ENCODE measurements around the gene LRRD1.
"Not testable (repeated sequence)": the region's sequence is repeated elsewhere in the genome, so short reads cannot be mapped to it uniquely, and the experiment has no call there.

LRRD1 gene

GRCh38 chr7:92178928-92179924 lies at the start of gene LRRD1:
Gene LRRD1, minus strand, starts transcription at chr7:92179142. Its CDS starts 13,940 bp downstream, at chr7:92165202.
- in situ Hi-C loops (cut with MboI; ENCODE audit: low sequenced_read_pairs) = no loop called here

GRCh38 chr7:92228742-92229141 lies 49.8 kb upstream of the LRRD1 start:
- in situ Hi-C loops (cut with MboI; ENCODE audit: low sequenced_read_pairs) = no loop called here

- in situ Hi-C loops (cut with MboI; ENCODE audit: low sequenced_read_pairs) = no loop called here
These were observed 49.2 kb upstream of the LRRD1 start for GRCh38 chr7:92228100-92228499.

GRCh38 chr7:92226981-92227380 lies 48.0 kb upstream of the LRRD1 start:
- in situ Hi-C loops (cut with MboI; ENCODE audit: low sequenced_read_pairs) = no loop called here

- in situ Hi-C loops (cut with MboI; ENCODE audit: low sequenced_read_pairs) = no loop called here
These were observed 42.8 kb upstream of the LRRD1 start for GRCh38 chr7:92221766-92222165.

- in situ Hi-C loops (cut with MboI; ENCODE audit: low sequenced_read_pairs) = no loop called here
These were observed 27.7 kb upstream of the LRRD1 start for GRCh38 chr7:92206672-92207071.

- in situ Hi-C loops (cut with MboI; ENCODE audit: low sequenced_read_pairs) = no loop called here
These were observed 27.0 kb upstream of the LRRD1 start for GRCh38 chr7:92205987-92206386.

- in situ Hi-C loops (cut with MboI; ENCODE audit: low sequenced_read_pairs) = no loop called here
These were observed 21.8 kb upstream of the LRRD1 start for GRCh38 chr7:92200791-92201190.

- in situ Hi-C loops (cut with MboI; ENCODE audit: low sequenced_read_pairs) = no loop called here
These were observed 13.4 kb upstream of the LRRD1 start for GRCh38 chr7:92192326-92192725.

GRCh38 chr7:92189246-92189645 lies 10.3 kb upstream of the LRRD1 start:
- in situ Hi-C loops (cut with MboI; ENCODE audit: low sequenced_read_pairs) = not testable (repeated sequence)

- in situ Hi-C loops (cut with MboI; ENCODE audit: low sequenced_read_pairs) = not testable (repeated sequence)
These were observed 5.4 kb upstream of the LRRD1 start for GRCh38 chr7:92184294-92184693.

- in situ Hi-C loops (cut with MboI; ENCODE audit: low sequenced_read_pairs) = no loop called here
These were observed 1.6 kb downstream of the LRRD1 start for GRCh38 chr7:92177362-92177761.

- in situ Hi-C loops (cut with MboI; ENCODE audit: low sequenced_read_pairs) = not testable (repeated sequence)
These were observed 9.4 kb downstream of the LRRD1 start for GRCh38 chr7:92169529-92169928.

GRCh38 chr7:92161271-92161670 lies 17.7 kb downstream of the LRRD1 start:
- in situ Hi-C loops (cut with MboI; ENCODE audit: low sequenced_read_pairs) = no loop called here

- in situ Hi-C loops (cut with MboI; ENCODE audit: low sequenced_read_pairs) = no loop called here
These were observed 20.0 kb downstream of the LRRD1 start for GRCh38 chr7:92158660-92159575.

GRCh38 chr7:92156990-92157389 lies 22.0 kb downstream of the LRRD1 start:
- in situ Hi-C loops (cut with MboI; ENCODE audit: low sequenced_read_pairs) = no loop called here

GRCh38 chr7:92155108-92155739 lies 23.7 kb downstream of the LRRD1 start:
- in situ Hi-C loops (cut with MboI; ENCODE audit: low sequenced_read_pairs) = no loop called here

GRCh38 chr7:92150450-92151017 lies 28.4 kb downstream of the LRRD1 start:
- in situ Hi-C loops (cut with MboI; ENCODE audit: low sequenced_read_pairs) = no loop called here

- in situ Hi-C loops (cut with MboI; ENCODE audit: low sequenced_read_pairs) = no loop called here
These were observed 29.2 kb downstream of the LRRD1 start for GRCh38 chr7:92149736-92150239.

GRCh38 chr7:92143192-92143880 lies 35.6 kb downstream of the LRRD1 start:
- in situ Hi-C loops (cut with MboI; ENCODE audit: low sequenced_read_pairs) = not testable (repeated sequence)
